Ovary (tissue), 9 donors: ENCODE results near the gene ICAM4. TPM values are rescaled to one million over a fixed set of nuclear protein-coding genes. Genes with fewer than 3 reads are reported as not detected.

Experiments
- DNase-seq, 5 donors: peaks; one replicate each; pipeline ENCODE4 v3.0.0-alpha.2; 2019 to 2020
- H3K27ac ChIP-seq, 2 donors: fragments of 200-600 bp; one replicate each; pipeline versions ENCODE4 v1.5.1 to v1.8.0; 2019 to 2022
- H3K27me3 ChIP-seq: fragments of 200-600 bp; one replicate; pipeline ENCODE4 v1.8.0; 2022
- H3K36me3 ChIP-seq: fragments of 200-600 bp; sonication (generic); one replicate; pipeline ENCODE4 v1.5.1; 2019
- H3K4me1 ChIP-seq: one replicate; pipeline ENCODE4 v1.8.1; 2013; ENCODE audit warnings: mild to moderate bottlenecking, moderate library complexity; ENCODE audit not compliant: insufficient read depth
- H3K4me3 ChIP-seq: fragments of 200-600 bp; sonication (generic); one replicate; pipeline ENCODE4 v1.5.1; 2017
- H3K9me3 ChIP-seq, 2 donors: fragments of 200-600 bp in 1 of 2; sonication (generic) in 1 of 2; one replicate each; pipeline versions ENCODE4 v1.5.1 to v1.8.1; 2013 to 2019; ENCODE audit warnings: mild to moderate bottlenecking in 1 of 2, moderate library complexity in 1 of 2
- CTCF ChIP-seq, 3 donors: fragments of 450-650 bp in 2 of 3; fragments of 200-600 bp in 1 of 3; IDR thresholded peaks; one replicate each; pipeline versions ENCODE4 v1.5.1 to v1.8.0; 2016 to 2022; ENCODE audit warnings: antibody characterized with exemption in 3 of 3, mild to moderate bottlenecking in 1 of 3
- EP300 ChIP-seq: sonication (generic); formaldehyde crosslinking; IDR thresholded peaks from one replicate; pipeline ENCODE4 v1.6.1; 2017; ENCODE audit warnings: antibody characterized with exemption
- POLR2A ChIP-seq: fragments of 450-650 bp; IDR thresholded peaks from one replicate; pipeline ENCODE4 v1.6.1; 2017; ENCODE audit warnings: antibody characterized with exemption, mild to moderate bottlenecking, moderate library complexity
- WGBS, 3 donors: extraction: QIAGEN DNeasy Blood & Tissue Kit in 1 of 3; methylation state at CpG; one replicate each; pipeline versions ENCODE4 v1.1.5 to v1.1.7; 2013 to 2017; 5-methylcytosine and 5-hydroxymethylcytosine counted together
- intact Hi-C, 4 donors: fragments of 100-400 bp; cut with DNase I; formaldehyde crosslinking; loops; one replicate each; pipeline versions ENCODE4 v1.11.0 to v1.15.1; 2022 to 2023
- polyA plus RNA-seq, 2 donors: library from polyadenylated mRNA; stranded (reverse); fragments of 200-250 nt in 1 of 2; fragments of 350-450 nt in 1 of 2; fragmentation: Illumina TruSeq in 1 of 2; extraction: RNeasy Lipid Tissue Mini Kit (QIAGEN cat#74804) in 1 of 2; gene quantifications; one replicate each; pipeline ENCODE4 v1.2.3, GENCODE V29; 2013 to 2014
- total RNA-seq, 7 donors: library from RNA; depleted of rRNA in 2 of 7; stranded (reverse); fragments of >200 nt in 2 of 7; fragmentation: NEBNext Ultra II Directional in 3 of 7; extraction: Animal tissue kit (Norgen Biotek cat#: 25700) in 3 of 7; gene quantifications; one replicate each; pipeline versions ENCODE4 v1.1.0 to v1.2.4, GENCODE V29; 2016 to 2023
- donor health status: DM: no; HTN: no; CAD: no; lungs with moderate emphysema.
- donor health status: DM: no; HTN: no; CAD: no.
- donor health status: Bipolar disorder and iron deficiency.
- donor health status: DM: yes; HTN: yes; CAD: no.
- donor health status: DM: no; HTN: no; CAD: no.
- donor health status: DM: yes; HTN: yes; CAD: no.

Gene ICAM4
- total and polyA plus RNA-seq, 9 donors, result 0.17 to 3.3 (median 0.47) TPM

GRCh38 chr19:10290876-10291553 is 4.3 kb downstream of the ICAM4 start:
- Histone ChIP-seq H3K4me1 (peaks cover 21% of the 10 kb centered on the region), H3K27me3 (peaks cover 6% of the 10 kb centered on the region), H3K36me3 (no peaks in the 10 kb centered on the region), H3K9me3 (no peaks in the 10 kb centered on the region), H3K4me3 (peak overlapping the region; percentile 24), H3K27ac (no peak overlapping the region)
- no peak for TF ChIP-seq CTCF (IDR thresholded peaks at IDR 0.05)
- TF ChIP-seq POLR2A, result no peak
- no peak for TF ChIP-seq EP300
- DNase-seq, result peak; percentile 42 to 75 (median 51)
- intact Hi-C loops, result no loop called here
- 1% methylated on average over 36 to 57 of the region's 57 CpGs for WGBS, 3 donors

GRCh38 chr19:10291554-10292205 is 4.9 kb downstream of the ICAM4 start:
- whole genome bisulfite sequencing, 3 donors, result 1 to 3% (median 1%) methylated on average over 24 to 49 of the region's 49 CpGs
- H3K27me3 ChIP-seq, result peaks cover 6% of the 10 kb centered on the region
- intact Hi-C loops, result no loop called here
- no peaks in the 10 kb centered on the region for H3K9me3 ChIP-seq
- no peak for TF ChIP-seq EP300
- TF ChIP-seq CTCF (IDR thresholded peaks at IDR 0.05), result no peak
- TF ChIP-seq POLR2A, result no peak
- no peaks in the 10 kb centered on the region for H3K36me3 ChIP-seq
- no peak for DNase-seq
- peak overlapping the region; percentile 24 for H3K4me3 ChIP-seq
- no peak overlapping the region for H3K27ac ChIP-seq
- H3K4me1 ChIP-seq, result peaks cover 21% of the 10 kb centered on the region

- H3K4me1 ChIP-seq, result peaks cover 21% of the 10 kb centered on the region
- no peaks in the 10 kb centered on the region for H3K36me3 ChIP-seq
- TF ChIP-seq EP300, result no peak
- TF ChIP-seq CTCF (IDR thresholded peaks at IDR 0.05), result no peak
- no peak for TF ChIP-seq POLR2A
- intact Hi-C loops, result no loop called here
- H3K27ac ChIP-seq, result no peak overlapping the region
- H3K4me3 ChIP-seq, result peak overlapping the region; percentile 4
- peaks cover 6% of the 10 kb centered on the region for H3K27me3 ChIP-seq
- 1 to 2% (median 2%) methylated on average over 22 to 45 of the region's 45 CpGs for WGBS, 3 donors
- DNase-seq, result peak; percentile 59 to 85 (median 66)
- no peaks in the 10 kb centered on the region for H3K9me3 ChIP-seq
These were observed 5.5 kb downstream of the ICAM4 start for GRCh38 chr19:10292206-10292788.

GRCh38 chr19:10292789-10293636 is 6.3 kb downstream of the ICAM4 start:
- Histone ChIP-seq H3K4me3 (no peak overlapping the region), H3K36me3 (no peaks in the 10 kb centered on the region), H3K27me3 (peaks cover 6% of the 10 kb centered on the region), H3K4me1 (peaks cover 21% of the 10 kb centered on the region), H3K9me3 (no peaks in the 10 kb centered on the region), H3K27ac (no peak overlapping the region)
- 5 to 16% (median 7%) methylated on average over 56 of the region's 56 CpGs for WGBS, 3 donors
- TF ChIP-seq EP300 (no peak), POLR2A (no peak), CTCF (IDR thresholded peaks at IDR 0.05) (no peak)
- DNase-seq, result peak in 1 of 5 donors; percentile 66
- intact Hi-C loops, result no loop called here
